Measurements from ENCODE around the gene TMEM229B.

TMEM229B gene

DNA sequence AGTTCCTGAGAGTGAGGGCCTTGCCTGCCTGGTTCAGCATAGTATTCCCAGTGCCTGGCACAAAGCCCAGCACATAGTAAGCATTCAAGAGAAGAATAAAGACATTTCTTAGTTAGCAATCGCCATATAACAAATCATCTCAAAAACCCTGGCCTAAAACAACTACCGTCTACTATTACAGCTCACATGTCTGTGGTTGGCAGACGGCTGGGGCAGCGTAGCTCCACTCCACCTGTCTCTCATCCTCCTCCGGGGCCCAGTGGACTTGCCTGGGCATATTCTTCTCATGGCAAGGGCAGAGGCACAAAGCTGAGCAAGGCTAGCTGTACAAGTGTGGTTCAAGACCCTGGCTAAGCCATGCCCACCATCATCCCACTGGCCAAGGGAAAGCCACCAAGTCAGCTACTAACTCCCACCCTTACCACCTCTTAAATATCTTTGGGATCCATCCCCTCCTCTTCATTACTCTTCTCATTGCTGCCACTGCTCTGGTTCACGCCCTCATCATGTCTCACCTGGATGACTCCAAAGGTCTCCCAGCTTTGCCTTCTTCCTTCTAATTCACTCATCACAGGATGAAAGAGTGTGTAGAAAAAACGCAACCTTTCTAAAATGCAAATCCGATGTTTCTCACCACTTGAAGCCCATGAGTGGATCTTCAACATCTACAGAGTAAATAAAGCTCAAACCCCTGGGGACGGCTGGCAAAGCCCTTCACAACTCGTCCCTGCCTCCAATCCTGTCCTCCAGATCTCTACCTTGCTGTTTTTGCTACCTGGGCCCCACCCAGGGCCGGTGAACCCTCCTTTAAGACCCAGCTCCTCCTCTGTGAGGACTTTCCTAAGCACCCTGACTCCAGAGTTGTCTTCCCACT, 10.4 kb downstream of the TMEM229B start:
- H3K9me3 ChIP-seq (ENCODE audit: control insufficient read depth, low read length): no peaks in the 10 kb centered on the region
- no peak overlapping the region for H3K4me3 ChIP-seq (ENCODE audit: insufficient read depth in 1 of 2, low read depth in 1 of 2, low read length in 2 of 2)
- no peak overlapping the region for H3K27ac ChIP-seq (ENCODE audit: low read length, poor library complexity, severe bottlenecking)
- H3K18ac ChIP-seq (ENCODE audit: low read depth in 1 of 2, low read length in 2 of 2): no peak overlapping the region
- no peak overlapping the region for H4K91ac ChIP-seq (ENCODE audit: low read length)
- H3K79me1 ChIP-seq (replicated peaks; ENCODE audit: low read length, poor library complexity, severe bottlenecking): no peaks in the 10 kb centered on the region
- no peak overlapping the region for H2AFZ ChIP-seq (ENCODE audit: low read depth, low read length)
- no peak overlapping the region for H2BK12ac ChIP-seq (ENCODE audit: low read length in 2 of 2)
- peak overlapping the region; percentile 23 for H2AK5ac ChIP-seq (ENCODE audit: low read length, severe bottlenecking)
- H3K9ac ChIP-seq (ENCODE audit: low read length): no peak overlapping the region
- H3K23ac ChIP-seq (ENCODE audit: low read length in 2 of 2): no peak overlapping the region
- H2BK5ac ChIP-seq (ENCODE audit: low read depth, low read length, poor library complexity, severe bottlenecking): no peak overlapping the region
- no peak overlapping the region for H3K4me2 ChIP-seq (ENCODE audit: low read length, poor library complexity, severe bottlenecking)
- 81% methylated on average over 11 of the region's 11 CpGs for WGBS
- H3K36me3 ChIP-seq (ENCODE audit: control insufficient read depth in 1 of 2, insufficient read depth in 2 of 2, low read depth in 1 of 2, low read length in 2 of 2): no peaks in the 10 kb centered on the region
- no peak overlapping the region for H2BK15ac ChIP-seq (ENCODE audit: low read depth, poor library complexity, severe bottlenecking)
- no peak overlapping the region for H3K14ac ChIP-seq (ENCODE audit: low read length in 2 of 2)
- H2BK120ac ChIP-seq (ENCODE audit: low read depth, low read length): no peak overlapping the region
- H3K4ac ChIP-seq (ENCODE audit: low read depth in 1 of 2, low read length in 2 of 2): no peak overlapping the region
- DNase-seq: no peak
- peaks cover 0 to 23% of the 10 kb centered on the region in 2 experiments for H3K27me3 ChIP-seq (ENCODE audit: control insufficient read depth in 1 of 2, insufficient read depth in 1 of 2, low read length in 2 of 2)
- H4K8ac ChIP-seq (ENCODE audit: low read length): no peak overlapping the region
- H3K4me1 ChIP-seq (ENCODE audit: control insufficient read depth, insufficient read depth, low read depth, low read length): peaks cover 1% of the 10 kb centered on the region

DNA sequence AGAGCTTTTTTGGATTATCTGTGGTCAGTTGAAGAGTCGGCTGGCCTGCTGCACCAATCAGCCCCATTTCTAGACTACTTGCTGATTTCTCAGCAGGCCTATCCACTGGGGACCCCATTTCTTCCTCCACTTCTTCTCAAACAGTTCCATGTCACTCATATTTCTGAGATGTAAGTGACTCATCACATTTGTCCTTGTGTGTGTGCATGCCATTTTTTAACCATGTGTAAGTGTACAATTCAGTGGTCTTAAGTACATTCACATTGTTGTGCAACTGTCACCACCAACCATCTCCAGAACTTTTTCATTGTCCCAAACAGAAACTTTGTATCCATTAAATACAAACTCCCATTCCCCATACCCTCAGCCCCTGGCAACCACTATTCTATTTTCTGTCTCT, 14.2 kb downstream of the TMEM229B start:
- Histone ChIP-seq H3K9me3 (ENCODE audit: control insufficient read depth, low read length) (no peaks in the 10 kb centered on the region), H2AFZ (ENCODE audit: low read depth, low read length) (no peak overlapping the region), H3K4me3 (ENCODE audit: insufficient read depth in 1 of 2, low read depth in 1 of 2, low read length in 2 of 2) (no peak overlapping the region), H2BK5ac (ENCODE audit: low read depth, low read length, poor library complexity, severe bottlenecking) (no peak overlapping the region), H3K9ac (ENCODE audit: low read length) (no peak overlapping the region), H3K27me3 (ENCODE audit: control insufficient read depth in 1 of 2, insufficient read depth in 1 of 2, low read length in 2 of 2) (peaks cover 4 to 13% of the 10 kb centered on the region in 2 experiments), H2BK120ac (ENCODE audit: low read depth, low read length) (no peak overlapping the region), H2AK5ac (ENCODE audit: low read length, severe bottlenecking) (no peak overlapping the region), H4K91ac (ENCODE audit: low read length) (no peak overlapping the region), H3K27ac (ENCODE audit: low read length, poor library complexity, severe bottlenecking) (no peak overlapping the region), H3K79me1 (replicated peaks; ENCODE audit: low read length, poor library complexity, severe bottlenecking) (no peaks in the 10 kb centered on the region), H2BK15ac (ENCODE audit: low read depth, poor library complexity, severe bottlenecking) (no peak overlapping the region), H3K36me3 (ENCODE audit: control insufficient read depth in 1 of 2, insufficient read depth in 2 of 2, low read depth in 1 of 2, low read length in 2 of 2) (no peaks in the 10 kb centered on the region), H3K23ac (ENCODE audit: low read length in 2 of 2) (no peak overlapping the region), H4K8ac (ENCODE audit: low read length) (no peak overlapping the region), H2BK12ac (ENCODE audit: low read length in 2 of 2) (no peak overlapping the region), H3K14ac (ENCODE audit: low read length in 2 of 2) (no peak overlapping the region), H3K4ac (ENCODE audit: low read depth in 1 of 2, low read length in 2 of 2) (no peak overlapping the region), H3K4me2 (ENCODE audit: low read length, poor library complexity, severe bottlenecking) (no peak overlapping the region), H3K18ac (ENCODE audit: low read depth in 1 of 2, low read length in 2 of 2) (no peak overlapping the region), H3K4me1 (ENCODE audit: control insufficient read depth, insufficient read depth, low read depth, low read length) (no peaks in the 10 kb centered on the region)
- no peak for DNase-seq
- WGBS: 100% methylated on average over 1 of the region's 1 CpG

DNA sequence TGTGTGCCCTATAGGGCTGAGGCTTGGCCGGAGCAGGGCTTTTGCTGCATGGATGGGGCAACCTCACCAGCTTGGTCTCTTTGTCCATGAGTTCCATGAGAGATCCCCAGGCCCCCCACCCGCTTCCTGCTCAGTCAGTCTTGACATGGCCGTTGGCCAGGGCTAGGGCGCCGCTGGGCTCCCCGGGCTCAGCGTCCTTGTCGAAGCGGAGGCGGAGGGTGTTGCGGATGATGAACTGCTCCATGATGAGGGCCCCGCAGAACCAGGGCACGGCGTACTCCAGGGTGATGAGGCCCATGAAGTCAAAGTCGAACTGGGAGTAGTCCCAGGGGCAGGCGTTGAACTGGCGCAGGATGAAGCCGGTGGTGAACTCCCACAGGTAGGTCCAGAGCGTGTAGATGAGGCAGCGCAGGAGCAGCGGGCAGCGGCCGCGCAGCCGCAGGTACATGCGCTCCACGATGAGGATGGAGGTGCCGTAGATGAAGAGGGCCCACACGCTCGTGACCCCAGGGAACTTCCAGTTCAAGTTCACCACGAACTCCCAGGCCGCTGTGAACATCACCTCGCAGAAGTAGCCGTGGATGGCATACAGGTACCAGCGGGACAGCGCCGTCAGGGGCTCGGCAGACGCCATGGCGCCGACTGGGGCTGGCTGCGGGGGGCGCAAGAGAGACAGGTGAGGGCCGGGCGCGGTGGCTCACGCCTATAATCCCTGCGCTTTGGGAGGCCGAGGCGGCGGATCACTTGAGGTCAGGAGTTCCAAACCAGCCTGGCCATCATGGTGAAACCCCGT, 15.0 kb downstream of the TMEM229B start:
- Histone ChIP-seq H2AFZ (ENCODE audit: low read depth, low read length) (no peak overlapping the region), H4K8ac (ENCODE audit: low read length) (no peak overlapping the region), H2BK120ac (ENCODE audit: low read depth, low read length) (no peak overlapping the region), H3K9me3 (ENCODE audit: control insufficient read depth, low read length) (no peaks in the 10 kb centered on the region), H3K9ac (ENCODE audit: low read length) (no peak overlapping the region), H3K4me2 (ENCODE audit: low read length, poor library complexity, severe bottlenecking) (no peak overlapping the region), H4K91ac (ENCODE audit: low read length) (no peak overlapping the region), H3K27ac (ENCODE audit: low read length, poor library complexity, severe bottlenecking) (no peak overlapping the region), H2BK12ac (ENCODE audit: low read length in 2 of 2) (no peak overlapping the region), H3K36me3 (ENCODE audit: control insufficient read depth in 1 of 2, insufficient read depth in 2 of 2, low read depth in 1 of 2, low read length in 2 of 2) (no peaks in the 10 kb centered on the region), H3K4me3 (ENCODE audit: insufficient read depth in 1 of 2, low read depth in 1 of 2, low read length in 2 of 2) (no peak overlapping the region), H2BK15ac (ENCODE audit: low read depth, poor library complexity, severe bottlenecking) (no peak overlapping the region), H3K23ac (ENCODE audit: low read length in 2 of 2) (no peak overlapping the region), H3K4ac (ENCODE audit: low read depth in 1 of 2, low read length in 2 of 2) (no peak overlapping the region), H3K14ac (ENCODE audit: low read length in 2 of 2) (no peak overlapping the region), H3K27me3 (ENCODE audit: control insufficient read depth in 1 of 2, insufficient read depth in 1 of 2, low read length in 2 of 2) (peaks cover 4 to 17% of the 10 kb centered on the region in 2 experiments), H2BK5ac (ENCODE audit: low read depth, low read length, poor library complexity, severe bottlenecking) (no peak overlapping the region), H3K79me1 (replicated peaks; ENCODE audit: low read length, poor library complexity, severe bottlenecking) (no peaks in the 10 kb centered on the region), H2AK5ac (ENCODE audit: low read length, severe bottlenecking) (no peak overlapping the region), H3K18ac (ENCODE audit: low read depth in 1 of 2, low read length in 2 of 2) (no peak overlapping the region), H3K4me1 (ENCODE audit: control insufficient read depth, insufficient read depth, low read depth, low read length) (no peaks in the 10 kb centered on the region)
- 95% methylated on average over 51 of the region's 52 CpGs for WGBS
- DNase-seq: no peak

DNA sequence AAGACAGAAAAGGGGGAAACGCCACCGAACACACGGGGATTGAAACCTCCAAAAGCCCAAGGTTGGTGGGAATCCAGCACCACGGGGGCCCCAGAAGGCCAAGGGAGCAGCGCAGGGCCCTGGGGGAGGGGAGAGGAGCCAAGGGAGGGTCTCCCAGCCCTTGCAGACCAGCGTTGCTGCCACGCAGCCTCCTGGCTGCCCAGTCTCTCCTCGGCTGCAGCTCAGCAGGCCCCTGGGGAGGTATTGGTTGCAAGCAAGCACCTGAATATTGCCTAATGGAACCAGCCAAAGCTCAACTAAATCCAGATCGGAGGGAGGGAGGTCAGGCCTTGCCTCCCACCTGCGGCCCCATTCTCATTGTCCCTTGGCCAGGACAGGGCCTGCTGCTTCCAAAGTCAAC, 15.8 kb downstream of the TMEM229B start:
- Histone ChIP-seq H2BK120ac (ENCODE audit: low read depth, low read length) (no peak overlapping the region), H3K4me3 (ENCODE audit: insufficient read depth in 1 of 2, low read depth in 1 of 2, low read length in 2 of 2) (no peak overlapping the region), H3K79me1 (replicated peaks; ENCODE audit: low read length, poor library complexity, severe bottlenecking) (no peaks in the 10 kb centered on the region), H3K14ac (ENCODE audit: low read length in 2 of 2) (no peak overlapping the region), H4K91ac (ENCODE audit: low read length) (no peak overlapping the region), H3K9me3 (ENCODE audit: control insufficient read depth, low read length) (no peaks in the 10 kb centered on the region), H2AK5ac (ENCODE audit: low read length, severe bottlenecking) (no peak overlapping the region), H2BK5ac (ENCODE audit: low read depth, low read length, poor library complexity, severe bottlenecking) (no peak overlapping the region), H3K27me3 (ENCODE audit: control insufficient read depth in 1 of 2, insufficient read depth in 1 of 2, low read length in 2 of 2) (peaks cover 4 to 20% of the 10 kb centered on the region in 2 experiments), H3K18ac (ENCODE audit: low read depth in 1 of 2, low read length in 2 of 2) (no peak overlapping the region), H3K4me2 (ENCODE audit: low read length, poor library complexity, severe bottlenecking) (no peak overlapping the region), H3K4ac (ENCODE audit: low read depth in 1 of 2, low read length in 2 of 2) (no peak overlapping the region), H4K8ac (ENCODE audit: low read length) (no peak overlapping the region), H3K9ac (ENCODE audit: low read length) (no peak overlapping the region), H3K36me3 (ENCODE audit: control insufficient read depth in 1 of 2, insufficient read depth in 2 of 2, low read depth in 1 of 2, low read length in 2 of 2) (no peaks in the 10 kb centered on the region), H3K23ac (ENCODE audit: low read length in 2 of 2) (no peak overlapping the region), H3K4me1 (ENCODE audit: control insufficient read depth, insufficient read depth, low read depth, low read length) (no peaks in the 10 kb centered on the region), H3K27ac (ENCODE audit: low read length, poor library complexity, severe bottlenecking) (no peak overlapping the region), H2AFZ (ENCODE audit: low read depth, low read length) (no peak overlapping the region), H2BK12ac (ENCODE audit: low read length in 2 of 2) (no peak overlapping the region), H2BK15ac (ENCODE audit: low read depth, poor library complexity, severe bottlenecking) (no peak overlapping the region)
- 88% methylated on average over 10 of the region's 10 CpGs for WGBS
- no peak for DNase-seq

Measured in mesenchymal stem cell (in vitro differentiated cells and primary cell).